GM18502 (cell line): ENCODE results near the gene ZNF124.
"Not testable (repeated sequence)": the region's sequence is repeated elsewhere in the genome, so short reads cannot be mapped to it uniquely, and the experiment has no call there.

Experiments
- ATAC-seq: cut with Tn5 transposase; IDR thresholded peaks from one replicate; pipeline ENCODE4 v1.9.1; 2021; ENCODE audit warnings: mild to moderate bottlenecking; ENCODE audit not compliant: unreplicated experiment, poor library complexity

Gene ZNF124

DNA sequence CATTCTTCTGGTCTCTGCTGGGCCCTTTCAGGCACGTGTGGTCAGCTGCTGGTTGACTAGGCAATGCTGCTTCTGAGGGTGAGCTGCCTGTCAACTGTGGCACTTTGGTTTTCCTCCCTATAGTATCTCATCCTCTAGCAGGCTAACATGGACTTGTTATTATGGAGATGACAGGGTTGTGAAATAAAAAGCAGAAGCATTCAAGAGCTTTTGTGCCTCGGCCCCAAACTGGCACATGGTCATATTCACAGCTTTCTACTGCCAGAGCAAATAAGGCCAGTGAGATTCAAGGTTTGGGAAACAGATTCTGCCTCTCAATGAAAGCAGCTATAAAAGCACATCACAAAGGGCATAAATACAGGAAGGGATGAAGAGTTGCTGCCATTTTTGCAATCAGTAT, 1.6 kb upstream of the ZNF124 start:
- ATAC-seq: no peak

DNA sequence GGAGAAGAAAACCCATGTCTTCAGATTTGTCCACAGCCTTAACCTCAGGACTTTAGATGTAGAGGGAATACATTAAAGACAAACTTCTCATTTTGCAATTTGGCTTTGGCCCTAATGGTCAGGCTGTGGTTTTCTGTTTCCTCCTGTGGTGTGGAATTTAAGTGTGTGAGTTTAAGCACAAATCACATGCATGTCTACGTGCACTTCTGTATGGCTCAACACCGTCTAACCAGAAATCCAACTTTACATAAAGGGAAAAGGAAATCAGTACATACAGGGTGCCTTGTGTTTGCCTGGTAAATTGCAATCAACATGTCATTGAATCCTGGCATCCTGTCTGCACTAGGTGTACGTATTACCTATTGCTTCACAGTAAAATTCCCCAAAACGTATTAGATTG, 1.2 kb upstream of the ZNF124 start:
- no peak for ATAC-seq

DNA sequence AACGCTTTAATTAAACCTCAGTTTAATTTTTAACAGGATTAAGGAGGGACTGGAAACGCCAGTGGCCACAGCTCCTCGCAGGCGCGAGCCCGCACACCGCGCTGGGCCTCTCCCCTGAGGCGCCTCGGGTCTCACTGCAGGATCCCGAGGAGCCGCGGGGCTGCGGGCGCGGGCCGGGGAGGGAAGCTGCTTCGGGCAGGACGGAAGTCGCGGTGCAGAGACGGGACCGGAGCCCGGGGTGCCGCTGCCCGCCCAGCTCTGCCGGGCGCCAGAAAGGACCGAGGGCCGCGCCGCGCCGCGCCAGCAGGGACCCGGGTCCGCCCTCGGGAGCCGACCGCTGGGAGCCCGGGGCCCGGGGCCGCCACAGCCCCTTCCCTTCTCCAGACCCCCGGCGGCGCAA, 377 bp downstream of the ZNF124 start:
- peak; percentile 55 for ATAC-seq

DNA sequence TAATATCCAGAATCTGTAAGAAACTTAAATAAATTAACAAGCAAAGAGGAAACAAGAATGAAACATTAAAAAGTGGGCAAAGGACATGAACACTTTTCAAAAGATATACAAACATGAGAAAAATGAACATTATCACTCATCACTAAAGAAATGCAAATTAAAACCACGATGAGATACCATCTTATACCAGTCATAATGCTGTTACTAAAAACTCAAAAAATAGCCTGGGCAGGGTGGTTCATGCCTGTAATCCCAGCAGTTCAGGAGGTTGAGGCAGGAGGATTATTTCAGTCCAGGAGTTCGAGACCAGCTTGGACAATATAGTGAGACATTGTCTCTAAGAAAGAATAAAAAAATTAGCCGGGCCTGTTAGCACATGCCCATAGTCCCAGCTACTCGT, 6.1 kb downstream of the ZNF124 start:
- no peak for ATAC-seq

DNA sequence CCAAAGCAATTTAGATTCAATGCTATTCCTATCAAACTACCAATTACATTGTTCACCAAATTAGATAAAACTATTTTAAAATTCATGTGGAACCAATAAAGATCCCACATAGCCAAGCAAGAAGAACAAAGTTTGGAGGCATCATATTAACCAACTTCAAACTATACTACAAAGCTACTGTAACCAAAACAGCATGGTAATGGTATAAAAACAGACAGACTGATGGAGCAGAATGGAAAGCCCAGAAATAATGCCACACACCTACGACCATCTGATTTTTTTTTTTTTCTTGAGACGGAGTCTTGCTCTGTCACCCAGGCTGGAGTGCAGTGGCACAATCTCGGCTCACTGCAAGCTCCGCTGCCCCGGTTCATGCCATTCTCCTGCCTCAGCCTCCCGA, 7.1 kb downstream of the ZNF124 start:
- ATAC-seq: no peak

DNA sequence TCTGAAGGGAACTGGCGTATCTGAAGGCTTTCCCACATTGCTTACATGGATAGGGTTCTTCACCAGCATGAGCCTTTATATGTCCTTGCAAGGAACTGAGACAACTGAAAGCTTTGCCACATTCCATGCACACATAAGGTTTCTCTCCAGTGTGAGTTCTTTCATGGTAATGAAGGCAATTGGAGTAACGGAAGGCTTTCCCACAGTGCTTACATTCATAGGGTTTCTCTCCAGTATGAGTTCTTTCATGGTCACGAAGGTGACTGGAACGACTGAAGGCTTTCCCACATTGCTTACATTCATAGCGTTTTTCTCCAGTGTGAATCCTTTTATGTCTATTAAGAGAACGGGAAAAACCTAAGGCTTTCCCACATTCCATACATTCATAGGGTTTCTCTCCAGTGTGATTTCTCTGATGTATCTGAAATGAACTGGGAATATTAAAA, 15.0 kb downstream of the ZNF124 start:
- no peak for ATAC-seq

DNA sequence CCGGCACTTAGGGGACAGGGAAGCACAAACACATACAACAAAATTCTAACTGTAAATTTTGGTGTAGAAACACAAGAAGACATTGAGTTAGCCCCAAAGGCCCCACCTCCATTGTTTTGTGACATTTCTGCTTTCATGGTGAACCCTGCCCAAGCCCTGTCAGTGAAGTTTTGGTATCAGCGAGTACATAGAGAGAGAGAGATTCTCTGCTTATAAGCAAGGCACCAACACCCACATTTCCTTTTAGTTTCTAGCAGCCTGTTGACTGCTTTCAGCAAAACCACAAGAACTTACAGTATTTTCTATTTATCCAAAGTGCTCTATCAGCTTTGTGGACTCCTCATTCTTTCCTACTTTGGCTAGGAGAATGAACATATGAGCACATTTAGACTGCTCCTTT, 24.0 kb downstream of the ZNF124 start:
- ATAC-seq: no peak

DNA sequence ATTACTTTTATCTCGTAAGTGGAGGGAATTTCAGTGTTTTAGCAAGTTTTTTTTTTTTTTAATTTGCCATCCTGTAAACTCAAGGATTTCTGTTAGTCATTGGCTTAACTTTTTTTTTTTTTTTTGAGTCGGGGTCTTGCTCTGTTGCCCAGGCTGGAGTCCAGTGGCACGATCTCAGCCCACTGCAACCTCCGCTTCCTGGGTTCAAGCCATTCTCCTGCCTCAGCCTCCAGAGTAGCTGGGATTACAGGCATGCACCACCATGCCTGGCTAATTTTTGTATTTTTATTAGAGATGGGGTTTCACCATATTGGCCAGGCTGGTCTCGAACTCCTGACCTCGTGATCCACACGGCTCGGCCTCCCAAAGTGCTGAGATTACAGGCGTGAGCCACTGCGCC, 24.7 kb downstream of the ZNF124 start:
- not testable (repeated sequence) for ATAC-seq

DNA sequence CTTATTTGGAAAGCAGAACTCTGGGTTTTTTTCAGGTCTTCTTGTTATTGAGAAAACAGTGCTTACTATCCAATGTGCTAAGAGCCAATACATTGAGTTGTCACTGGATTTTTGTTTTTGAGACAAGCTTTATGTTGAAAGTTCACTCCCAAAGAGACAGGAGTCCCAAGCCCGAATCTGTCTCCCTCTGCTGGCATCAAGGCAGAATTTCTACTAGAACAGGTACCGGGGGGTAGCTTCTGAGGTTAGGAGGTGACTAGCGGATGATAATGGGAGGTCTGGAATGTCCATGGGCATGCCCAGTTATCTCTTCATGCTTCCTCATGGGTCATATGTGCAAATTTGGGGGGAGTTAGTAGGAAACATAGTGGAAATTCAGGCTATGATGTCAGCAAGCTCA, 25.1 kb downstream of the ZNF124 start:
- ATAC-seq: no peak

DNA sequence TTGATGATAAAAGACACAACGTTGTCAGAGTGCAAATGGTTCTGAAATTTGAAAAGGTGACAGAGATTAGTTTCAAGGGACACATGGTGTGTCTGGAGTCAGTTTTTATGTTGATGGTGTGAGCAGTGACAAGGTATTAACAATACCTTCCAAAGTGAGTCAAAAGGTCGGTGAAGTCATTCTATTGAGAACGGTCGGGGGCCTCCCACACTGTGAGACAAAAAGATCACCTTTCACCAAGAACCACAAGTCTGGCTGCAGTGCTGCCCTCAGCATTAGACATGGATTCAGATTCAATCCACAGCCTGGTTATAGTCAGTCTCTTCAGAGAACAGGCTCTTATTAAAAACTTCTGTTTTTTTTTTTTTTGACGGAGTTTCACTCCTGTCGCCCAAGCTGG, 26.5 kb downstream of the ZNF124 start:
- ATAC-seq: no peak

DNA sequence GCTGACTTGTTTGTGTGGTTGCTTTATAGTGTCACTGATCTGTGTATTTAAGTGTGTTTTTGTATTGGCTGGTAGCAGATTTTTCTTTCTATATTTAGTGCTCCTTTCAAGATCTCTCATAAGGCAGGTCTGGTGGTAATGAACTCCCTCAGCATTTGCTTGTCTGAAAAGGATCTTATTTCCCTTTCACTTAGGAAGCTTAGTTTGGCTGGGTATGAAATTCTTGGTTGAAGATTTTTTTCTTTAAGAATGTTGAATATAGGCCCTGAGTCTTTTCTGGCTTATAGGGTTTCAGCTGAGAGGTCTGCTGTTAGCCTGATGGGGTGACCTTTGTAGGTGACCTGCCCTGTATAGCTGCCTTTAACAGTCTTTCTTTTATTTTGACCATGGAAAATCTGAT, 32.3 kb downstream of the ZNF124 start:
- not testable (repeated sequence) for ATAC-seq

DNA sequence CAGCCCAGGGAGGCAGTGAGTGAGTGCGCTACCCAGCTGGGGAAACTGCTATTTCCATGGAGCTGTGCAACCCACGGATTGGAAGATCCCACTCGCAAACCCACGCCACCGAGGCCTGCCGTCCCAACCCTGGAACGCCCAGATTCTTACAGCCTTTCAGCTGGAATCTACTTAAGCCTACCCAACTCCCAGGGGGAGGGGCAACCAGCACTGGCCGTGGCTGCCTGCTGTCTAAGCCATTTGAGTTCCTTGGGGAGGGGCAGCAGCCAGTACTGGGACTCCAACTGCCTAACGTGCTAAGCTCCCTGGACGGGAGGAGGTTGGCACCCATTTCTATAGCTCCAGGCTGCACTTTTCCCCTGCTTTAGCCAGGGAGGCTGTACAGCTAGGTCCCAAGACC, 40.6 kb downstream of the ZNF124 start:
- ATAC-seq: no peak

DNA sequence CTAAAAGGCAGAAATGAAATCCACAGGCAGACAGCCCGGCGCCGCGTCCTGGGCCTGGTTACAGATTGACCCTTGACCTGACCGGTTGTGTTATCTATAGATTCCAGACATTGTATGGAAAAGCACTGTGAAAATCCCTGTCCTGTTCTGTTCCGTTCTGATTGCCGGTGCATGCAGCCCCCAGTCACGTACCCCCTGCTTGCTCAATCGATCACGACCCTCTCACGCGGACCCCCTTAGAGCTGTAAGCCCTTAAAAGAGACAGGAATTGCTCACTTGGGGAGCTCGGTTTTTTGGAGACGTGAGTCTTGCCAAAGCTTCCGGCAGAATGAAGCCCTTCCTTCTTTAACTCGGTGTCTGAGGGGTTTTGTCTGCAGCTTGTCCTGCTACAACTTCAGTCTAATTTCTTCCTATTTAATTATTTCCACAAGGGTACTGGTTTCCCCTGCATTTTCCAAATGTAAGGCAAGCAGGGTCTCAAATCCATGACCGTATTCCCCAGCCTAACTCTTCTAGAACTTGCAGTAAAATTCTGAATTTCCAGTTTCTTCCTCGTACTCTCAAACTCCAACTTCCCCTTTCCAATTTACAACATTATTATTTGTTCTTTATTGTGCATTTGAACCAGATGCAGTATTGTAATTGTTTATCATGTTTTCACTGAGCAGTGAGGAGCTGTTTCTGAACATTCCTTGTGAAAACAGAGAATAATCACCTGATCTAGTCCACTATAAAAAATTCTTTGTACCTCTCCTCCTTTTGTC, 44.1 kb downstream of the ZNF124 start:
- not testable (repeated sequence) for ATAC-seq

DNA sequence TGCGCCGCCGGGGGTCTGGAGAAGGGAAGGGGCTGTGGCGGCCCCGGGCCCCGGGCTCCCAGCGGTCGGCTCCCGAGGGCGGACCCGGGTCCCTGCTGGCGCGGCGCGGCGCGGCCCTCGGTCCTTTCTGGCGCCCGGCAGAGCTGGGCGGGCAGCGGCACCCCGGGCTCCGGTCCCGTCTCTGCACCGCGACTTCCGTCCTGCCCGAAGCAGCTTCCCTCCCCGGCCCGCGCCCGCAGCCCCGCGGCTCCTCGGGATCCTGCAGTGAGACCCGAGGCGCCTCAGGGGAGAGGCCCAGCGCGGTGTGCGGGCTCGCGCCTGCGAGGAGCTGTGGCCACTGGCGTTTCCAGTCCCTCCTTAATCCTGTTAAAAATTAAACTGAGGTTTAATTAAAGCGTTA, 45.2 kb downstream of the ZNF124 start:
- peak; percentile 63 for ATAC-seq

DNA sequence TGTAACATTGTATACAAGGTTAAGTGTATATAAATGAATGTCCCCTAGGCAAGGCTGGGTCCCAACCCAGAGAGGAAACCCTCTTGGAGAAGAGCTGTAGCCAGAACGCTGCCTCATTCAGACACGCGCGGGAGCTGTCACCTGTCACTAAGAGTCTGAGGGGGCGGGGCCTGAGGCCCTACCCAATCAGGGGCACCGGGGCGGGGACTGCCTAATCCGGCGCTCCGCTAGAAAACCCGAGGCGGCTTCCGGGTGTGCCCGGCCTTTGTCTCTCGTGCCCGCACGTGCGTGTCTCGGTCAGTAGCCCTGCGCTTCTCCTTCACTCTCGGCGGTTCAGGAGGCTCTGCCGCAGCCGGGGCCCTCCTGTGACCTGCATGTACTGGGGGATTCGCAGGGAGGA, 45.7 kb downstream of the ZNF124 start:
- peak; percentile 99 for ATAC-seq

DNA sequence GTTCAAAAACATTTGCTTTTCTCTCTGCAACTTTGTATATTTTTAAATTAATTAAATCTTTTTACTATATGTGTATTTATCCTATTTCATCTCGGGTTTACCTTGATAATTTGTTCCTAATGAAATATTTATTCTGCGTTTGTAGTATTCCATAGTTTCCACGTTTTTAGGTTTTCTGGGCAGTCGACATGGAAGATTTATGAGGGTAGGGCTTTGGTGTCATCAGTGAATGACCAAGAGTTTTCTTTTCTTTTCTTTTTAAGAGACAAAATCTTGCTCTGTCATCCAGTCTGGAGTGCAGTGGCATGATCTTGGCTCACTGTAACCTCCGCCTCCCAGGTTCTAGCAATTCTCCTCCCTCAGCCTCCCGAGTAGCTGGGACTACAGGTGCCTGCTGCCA, 50.4 kb downstream of the ZNF124 start:
- ATAC-seq: no peak

DNA sequence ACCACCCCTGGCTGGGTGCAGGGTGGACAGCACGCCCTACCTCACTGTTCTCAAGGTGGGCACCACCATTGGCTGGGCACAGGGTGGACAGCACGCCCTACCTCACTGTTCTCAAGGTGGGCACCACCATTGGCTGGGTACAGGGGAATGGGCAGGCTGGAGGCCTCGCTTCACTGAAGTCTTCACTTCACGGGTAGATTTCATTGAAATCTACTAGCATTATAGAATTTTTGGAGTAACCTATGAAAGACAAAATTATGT, 51.5 kb downstream of the ZNF124 start:
- ATAC-seq: not testable (repeated sequence)

DNA sequence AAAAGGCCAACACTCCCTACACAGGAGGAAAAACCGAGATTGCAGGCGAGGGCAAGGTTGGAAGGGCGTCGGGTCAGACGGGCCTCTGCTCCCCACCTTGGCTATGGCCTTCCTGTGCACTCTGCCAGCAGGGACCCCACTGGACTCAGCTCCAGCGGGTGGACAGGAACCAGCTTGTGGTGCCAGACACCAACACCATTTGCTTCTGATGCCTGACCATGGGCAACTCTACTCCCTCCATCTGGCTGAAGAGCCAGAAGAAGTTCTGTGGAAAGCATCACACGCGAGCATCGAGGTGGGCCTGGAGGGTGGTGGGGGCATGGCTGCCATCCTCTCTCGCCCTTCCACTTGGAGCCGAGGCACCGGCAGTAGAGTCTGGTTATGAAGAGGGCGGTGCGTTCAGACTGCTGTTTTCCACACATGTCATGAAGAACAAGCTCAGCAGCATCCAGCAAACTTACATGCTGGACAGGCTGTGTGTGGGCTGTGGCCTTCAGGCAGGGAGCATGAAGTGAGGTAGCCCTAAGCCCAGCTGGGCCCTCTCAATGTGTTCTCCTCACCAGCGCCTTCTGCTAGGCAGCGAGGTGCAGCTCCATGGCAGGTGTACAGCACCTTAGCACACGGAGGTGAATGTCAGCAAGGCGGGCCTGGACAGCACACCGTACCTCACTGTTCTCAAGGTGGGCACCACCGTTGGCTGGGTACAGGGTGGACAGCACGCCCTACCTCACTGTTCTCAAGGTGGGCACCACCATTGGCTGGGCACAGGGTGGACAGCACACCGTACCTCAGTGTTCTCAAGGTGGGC, 52.0 kb downstream of the ZNF124 start:
- ATAC-seq: no peak

DNA sequence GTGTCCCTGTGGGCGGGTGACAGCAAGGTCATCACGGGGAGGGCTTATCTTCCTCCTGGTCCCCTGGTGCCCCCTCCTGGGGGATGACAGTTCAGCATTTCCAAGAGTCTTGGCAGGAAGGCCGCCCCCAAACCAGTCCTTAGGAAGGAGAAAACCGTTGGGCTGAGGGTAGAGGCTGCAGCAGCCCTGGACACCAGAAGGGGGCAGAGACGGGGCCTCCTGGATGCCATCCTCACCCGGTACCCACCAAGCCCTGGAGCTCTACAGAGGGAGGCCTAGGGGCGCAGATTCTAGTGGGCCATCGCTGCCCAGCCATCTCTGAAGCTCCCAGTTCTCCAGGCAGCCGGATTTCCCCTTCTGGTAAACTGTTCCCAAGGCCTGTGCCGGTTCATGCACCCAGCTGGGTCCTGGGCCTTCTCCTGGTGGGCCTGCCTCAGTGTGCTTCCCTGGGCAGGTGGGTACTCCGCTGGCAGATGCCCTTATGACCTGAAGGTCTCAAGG, 52.8 kb downstream of the ZNF124 start:
- peak; percentile 53 for ATAC-seq

DNA sequence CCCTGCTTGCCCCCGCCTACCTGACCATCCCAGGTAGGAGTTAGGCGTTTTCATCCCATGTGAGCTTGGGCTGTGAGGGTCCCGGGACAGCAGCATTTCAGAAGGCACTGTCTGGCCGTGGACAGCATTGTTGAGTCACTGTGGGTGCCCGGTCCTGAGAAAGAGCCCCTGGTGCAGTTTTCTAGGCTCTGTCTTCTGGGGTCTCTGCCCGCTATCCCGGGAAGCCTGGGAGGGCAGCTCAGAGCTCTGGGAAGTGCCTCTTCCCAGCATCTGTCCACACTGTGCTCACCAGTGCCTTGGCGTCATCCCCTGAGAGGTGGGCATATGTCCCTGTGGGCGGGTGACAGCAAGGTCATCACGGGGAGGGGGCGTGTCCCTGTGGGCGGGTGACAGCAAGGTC, 56.3 kb downstream of the ZNF124 start:
- no peak for ATAC-seq

DNA sequence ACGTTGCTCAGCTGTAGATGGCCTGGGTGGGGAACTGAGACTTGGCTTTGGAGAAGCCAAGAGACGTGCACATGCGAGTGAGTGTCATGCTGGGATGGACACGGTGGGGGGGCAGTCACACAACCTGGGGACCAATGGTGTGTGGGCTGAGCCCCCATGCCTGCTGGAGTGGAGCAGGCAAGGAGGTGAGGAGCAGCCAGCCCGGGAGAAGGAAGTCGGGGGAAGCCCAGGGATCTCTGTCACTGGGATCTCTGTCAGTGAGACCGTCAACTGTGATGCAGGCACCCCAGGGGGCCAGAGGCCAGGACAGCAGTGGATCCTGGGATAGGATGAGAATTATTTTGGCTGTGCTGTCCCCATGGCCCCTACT, 56.7 kb downstream of the ZNF124 start:
- no peak for ATAC-seq
